NT2/D1 (cell line): ENCODE data around the gene DDX54.

Experiments
- DNase-seq: peaks from one replicate; pipeline ENCODE4 v3.0.0-alpha.2; 2011; ENCODE audit warnings: low read depth, low spot score
- H3K27me3 ChIP-seq: 2 replicates; pipeline ENCODE4 v1.6.0; 2011; ENCODE audit warnings: mild to moderate bottlenecking; ENCODE audit not compliant: insufficient read length, insufficient read depth
- H3K36me3 ChIP-seq: 2 replicates; pipeline ENCODE4 v1.6.1; 2011; ENCODE audit warnings: mild to moderate bottlenecking, low read length, mixed read lengths; ENCODE audit not compliant: insufficient read depth, insufficient read length
- H3K4me1 ChIP-seq: 2 replicates; pipeline ENCODE4 v1.5.1; 2011; ENCODE audit not compliant: insufficient read depth, insufficient read length
- H3K4me3 ChIP-seq: 2 replicates; pipeline ENCODE4 v1.5.1; 2011; ENCODE audit warnings: low read depth; ENCODE audit not compliant: insufficient read length
- H3K9ac ChIP-seq: 2 replicates; pipeline ENCODE4 v1.6.0; 2011; ENCODE audit warnings: low read depth; ENCODE audit not compliant: insufficient read length
- H3K9me3 ChIP-seq: 2 replicates; pipeline ENCODE4 v1.5.1; 2011; ENCODE audit warnings: mild to moderate bottlenecking, low read length; ENCODE audit not compliant: insufficient read depth
- SUZ12 ChIP-seq: IDR thresholded peaks from 2 replicates; pipeline ENCODE4 v1.6.1; 2011; ENCODE audit not compliant: insufficient read length, insufficient read depth; ENCODE audit errors: extremely low read depth
- YY1 ChIP-seq: IDR thresholded peaks from 2 replicates; pipeline ENCODE4 v1.6.1; 2011; ENCODE audit not compliant: insufficient read length, insufficient read depth
- ZNF274 ChIP-seq: IDR thresholded peaks from 2 replicates; pipeline ENCODE4 v1.6.1; 2011; ENCODE audit warnings: mild to moderate bottlenecking, low read depth, low read length

DDX54 gene

GRCh38 chr12:113230315-113231234, 45.3 kb upstream of the DDX54 start:
- TF ChIP-seq YY1 (no peak), ZNF274 (no peak), SUZ12 (no peak)
- no peaks in the 10 kb centered on the region for H3K27me3 ChIP-seq
- no peak overlapping the region for H3K9ac ChIP-seq
- peaks cover 20% of the 10 kb centered on the region for H3K4me1 ChIP-seq
- peaks cover 82% of the 10 kb centered on the region for H3K36me3 ChIP-seq
- no peak for DNase-seq
- H3K4me3 ChIP-seq, result no peak overlapping the region
- no peaks in the 10 kb centered on the region for H3K9me3 ChIP-seq

- no peak for DNase-seq
- no peaks in the 10 kb centered on the region for H3K9me3 ChIP-seq
- TF ChIP-seq SUZ12 (no peak), ZNF274 (no peak), YY1 (no peak)
- H3K27me3 ChIP-seq, result no peaks in the 10 kb centered on the region
- H3K9ac ChIP-seq, result no peak overlapping the region
- H3K4me1 ChIP-seq, result peaks cover 19% of the 10 kb centered on the region
- peaks cover 67% of the 10 kb centered on the region for H3K36me3 ChIP-seq
- H3K4me3 ChIP-seq, result no peak overlapping the region
Observed at GRCh38 chr12:113228394-113229028, 43.2 kb upstream of the DDX54 start.

GRCh38 chr12:113227686-113228391, 42.6 kb upstream of the DDX54 start:
- H3K27me3 ChIP-seq, result no peaks in the 10 kb centered on the region
- no peak for TF ChIP-seq YY1
- no peak for TF ChIP-seq ZNF274
- no peak for TF ChIP-seq SUZ12
- H3K36me3 ChIP-seq, result peaks cover 60% of the 10 kb centered on the region
- H3K4me3 ChIP-seq, result no peak overlapping the region
- peaks cover 16% of the 10 kb centered on the region for H3K4me1 ChIP-seq
- no peak for DNase-seq
- no peaks in the 10 kb centered on the region for H3K9me3 ChIP-seq
- no peak overlapping the region for H3K9ac ChIP-seq

- no peak for DNase-seq
- Histone ChIP-seq H3K36me3 (peaks cover 51% of the 10 kb centered on the region), H3K4me3 (no peak overlapping the region), H3K9me3 (no peaks in the 10 kb centered on the region), H3K9ac (no peak overlapping the region), H3K4me1 (peaks cover 16% of the 10 kb centered on the region), H3K27me3 (no peaks in the 10 kb centered on the region)
- TF ChIP-seq YY1 (no peak), SUZ12 (no peak), ZNF274 (no peak)
Observed at GRCh38 chr12:113226696-113227568, 41.7 kb upstream of the DDX54 start.

- H3K36me3 ChIP-seq, result peaks cover 35% of the 10 kb centered on the region
- H3K27me3 ChIP-seq, result no peaks in the 10 kb centered on the region
- no peaks in the 10 kb centered on the region for H3K9me3 ChIP-seq
- no peak overlapping the region for H3K4me3 ChIP-seq
- peaks cover 9% of the 10 kb centered on the region for H3K4me1 ChIP-seq
- no peak for DNase-seq
- H3K9ac ChIP-seq, result no peak overlapping the region
- no peak for TF ChIP-seq YY1
- no peak for TF ChIP-seq ZNF274
- TF ChIP-seq SUZ12, result no peak
Observed at GRCh38 chr12:113224955-113225354, 39.7 kb upstream of the DDX54 start.

GRCh38 chr12:113222730-113223531, 37.7 kb upstream of the DDX54 start:
- TF ChIP-seq YY1 (no peak), ZNF274 (no peak)
- H3K27me3 ChIP-seq, result no peaks in the 10 kb centered on the region
- H3K9me3 ChIP-seq, result no peaks in the 10 kb centered on the region
- peak overlapping the region; percentile 23 for H3K9ac ChIP-seq
- no peak overlapping the region for H3K4me3 ChIP-seq
- H3K36me3 ChIP-seq, result peaks cover 16% of the 10 kb centered on the region
- no peak for DNase-seq
- H3K4me1 ChIP-seq, result peaks cover 5% of the 10 kb centered on the region
